ENCODE data around the gene CERS5.
A peak's percentile ranks its signal among the peaks of the same experiment; 100 is the strongest.

CERS5 gene

DNA sequence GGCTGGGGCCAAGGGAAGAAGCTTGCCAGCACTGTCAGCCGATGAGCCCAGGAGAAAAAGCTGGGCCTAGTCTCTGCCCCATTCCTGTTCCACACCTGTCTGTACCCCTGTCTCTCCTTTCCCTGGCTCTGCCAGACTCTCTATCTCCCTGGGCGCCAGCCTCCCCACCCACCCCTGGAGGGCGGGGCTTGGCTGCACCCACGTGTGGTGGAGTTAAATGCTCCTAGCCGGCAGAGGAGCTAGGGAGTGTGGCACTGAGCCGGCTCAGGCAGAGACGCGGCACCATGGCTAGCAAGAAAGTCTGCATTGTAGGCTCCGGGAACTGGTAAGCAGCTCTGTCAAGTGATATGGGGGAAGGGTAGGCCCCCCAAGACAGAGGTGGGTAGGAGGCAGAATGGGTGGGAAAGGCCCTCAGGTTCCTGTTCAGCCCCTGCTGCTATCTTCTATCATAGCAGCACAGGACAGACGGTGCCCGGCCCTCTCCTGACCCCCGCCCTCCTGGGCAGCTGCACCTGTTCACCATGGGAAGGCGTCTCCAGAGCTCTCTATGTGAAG lies 63.3 kb downstream of the CERS5 start, which contains the start of gene GPD1:
GPD1 (plus strand) TSS at position 242 of the 555 bp plus-strand sequence; CDS start at position 285, 43 bp downstream.
- TF ChIP-seq, protein P1, sequence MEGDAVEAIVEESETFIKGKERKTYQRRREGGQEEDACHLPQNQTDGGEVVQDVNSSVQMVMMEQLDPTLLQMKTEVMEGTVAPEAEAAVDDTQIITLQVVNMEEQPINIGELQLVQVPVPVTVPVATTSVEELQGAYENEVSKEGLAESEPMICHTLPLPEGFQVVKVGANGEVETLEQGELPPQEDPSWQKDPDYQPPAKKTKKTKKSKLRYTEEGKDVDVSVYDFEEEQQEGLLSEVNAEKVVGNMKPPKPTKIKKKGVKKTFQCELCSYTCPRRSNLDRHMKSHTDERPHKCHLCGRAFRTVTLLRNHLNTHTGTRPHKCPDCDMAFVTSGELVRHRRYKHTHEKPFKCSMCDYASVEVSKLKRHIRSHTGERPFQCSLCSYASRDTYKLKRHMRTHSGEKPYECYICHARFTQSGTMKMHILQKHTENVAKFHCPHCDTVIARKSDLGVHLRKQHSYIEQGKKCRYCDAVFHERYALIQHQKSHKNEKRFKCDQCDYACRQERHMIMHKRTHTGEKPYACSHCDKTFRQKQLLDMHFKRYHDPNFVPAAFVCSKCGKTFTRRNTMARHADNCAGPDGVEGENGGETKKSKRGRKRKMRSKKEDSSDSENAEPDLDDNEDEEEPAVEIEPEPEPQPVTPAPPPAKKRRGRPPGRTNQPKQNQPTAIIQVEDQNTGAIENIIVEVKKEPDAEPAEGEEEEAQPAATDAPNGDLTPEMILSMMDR (IDR thresholded peaks at IDR 0.05; ENCODE audit: low read depth, low read length): no peak
- no peak for DNase-seq (ENCODE audit: extremely low read depth, low read depth)

DNA sequence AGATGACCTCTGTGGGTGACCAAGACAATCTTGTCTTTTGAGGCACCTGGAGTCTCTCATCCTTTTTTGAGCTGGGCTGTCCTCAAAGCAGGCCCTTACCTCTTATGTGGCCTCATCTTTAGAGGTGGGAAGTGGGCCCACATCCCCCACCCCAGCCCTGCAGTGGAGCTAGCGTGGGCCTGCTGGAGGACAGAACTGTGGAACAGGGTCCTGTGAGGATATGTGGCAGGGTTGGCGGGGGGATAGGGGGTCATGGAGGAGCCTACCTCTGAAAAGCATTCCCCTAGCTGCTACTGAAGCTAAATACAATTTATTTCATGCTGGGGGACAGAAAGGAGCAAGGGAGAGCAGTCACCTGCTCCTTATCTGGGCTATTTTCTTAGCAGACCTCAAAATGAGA lies 63.8 kb downstream of the CERS5 start:
- TF ChIP-seq, protein P1 (IDR thresholded peaks at IDR 0.05; ENCODE audit: low read depth, low read length): no peak
- no peak for DNase-seq (ENCODE audit: extremely low read depth, low read depth)

DNA sequence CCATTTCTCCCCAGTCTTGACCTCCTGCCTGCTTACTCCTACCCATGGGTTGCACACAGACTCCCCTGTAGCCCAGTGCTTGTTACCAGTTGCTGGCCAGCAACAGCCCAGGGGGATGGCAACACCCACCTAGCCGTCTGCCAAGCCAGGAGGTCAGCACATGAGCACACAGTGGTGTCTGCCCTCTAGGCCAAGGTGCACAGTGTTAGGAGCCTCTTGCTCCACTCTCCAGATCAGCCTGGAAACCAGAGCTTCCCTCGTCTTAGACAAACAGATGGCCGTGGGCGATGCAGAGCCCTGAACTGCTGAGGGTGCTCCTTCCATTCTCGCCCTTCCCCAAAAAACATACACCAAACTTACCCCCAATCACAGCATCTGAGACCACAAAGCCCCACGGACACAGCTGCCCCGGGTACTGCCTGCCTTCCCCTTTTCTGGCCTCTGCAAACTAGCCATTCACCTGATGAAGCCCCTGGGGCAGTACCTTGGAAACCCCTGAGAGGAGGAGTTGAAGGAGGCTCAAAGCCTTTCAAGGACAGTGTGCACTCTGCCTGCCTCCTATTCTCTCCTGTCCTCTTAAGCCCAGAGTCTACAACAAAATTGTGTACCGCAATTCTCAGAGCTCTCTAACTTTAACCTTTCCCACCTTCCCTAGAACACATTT lies 64.4 kb downstream of the CERS5 start:
- TF ChIP-seq, protein P1 (IDR thresholded peaks at IDR 0.05; ENCODE audit: low read depth, low read length): no peak
- DNase-seq (ENCODE audit: extremely low read depth, low read depth): no peak

DNA sequence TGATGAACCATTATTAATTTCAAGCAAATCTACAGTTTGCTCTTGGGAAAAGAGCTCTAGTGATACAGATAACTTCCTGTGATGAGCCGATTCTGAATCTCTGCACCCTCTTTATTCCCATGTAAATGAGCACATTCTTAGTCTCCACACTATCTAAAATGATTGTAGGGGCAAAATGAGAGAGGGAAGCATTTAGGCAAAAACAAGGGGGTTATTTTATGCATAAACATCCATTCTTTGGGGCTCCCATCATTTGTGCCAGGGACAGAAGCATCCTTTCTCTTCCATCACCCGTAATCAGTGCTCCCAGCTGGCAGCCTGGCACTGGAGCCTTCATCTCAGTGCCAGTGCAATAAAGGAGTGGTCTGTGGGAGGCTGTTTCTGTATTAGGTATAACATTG lies 65.0 kb downstream of the CERS5 start:
- TF ChIP-seq, protein P1 (IDR thresholded peaks at IDR 0.05; ENCODE audit: low read depth, low read length): no peak
- DNase-seq (ENCODE audit: extremely low read depth, low read depth): no peak

DNA sequence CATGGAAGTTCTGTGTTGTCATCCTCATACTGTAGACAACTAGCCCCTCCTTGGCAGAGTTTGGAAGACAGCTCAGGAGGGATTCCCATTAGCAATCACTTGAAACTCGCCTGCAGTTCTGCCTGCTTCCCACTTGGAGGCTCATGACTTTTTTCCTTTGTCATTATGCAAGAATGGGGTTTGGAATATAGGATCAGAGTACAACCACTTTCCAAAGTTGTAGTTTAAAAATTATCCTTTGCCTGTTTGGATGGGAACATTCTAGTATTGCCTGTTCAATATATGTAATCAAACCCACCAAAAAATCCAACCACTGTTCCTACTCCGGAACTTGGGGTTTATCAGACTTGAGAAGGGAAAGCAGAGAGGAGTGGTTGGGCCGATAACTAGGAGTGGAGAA lies 65.5 kb downstream of the CERS5 start:
- DNase-seq (ENCODE audit: extremely low read depth, low read depth): no peak

DNA sequence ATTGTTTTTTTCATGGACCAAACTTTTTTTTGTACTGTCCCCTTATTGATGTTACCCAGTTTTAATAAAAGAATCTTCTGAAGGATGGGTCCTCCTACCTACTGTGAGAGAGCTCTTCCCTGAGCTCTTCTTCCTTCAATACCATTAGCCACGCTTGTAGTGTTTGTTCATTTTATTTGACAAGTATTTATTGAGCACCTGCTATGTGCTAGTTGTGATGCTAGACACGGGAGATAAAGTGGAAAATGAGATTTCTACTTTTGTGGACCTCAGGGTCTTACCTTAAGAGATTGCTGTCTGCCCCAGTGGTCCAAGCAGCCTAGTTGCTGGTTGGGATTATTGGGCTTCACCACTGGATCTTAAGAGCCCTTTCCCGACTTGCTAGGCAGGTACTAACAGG lies 66.6 kb downstream of the CERS5 start:
- TF ChIP-seq, protein P1 (IDR thresholded peaks at IDR 0.05; ENCODE audit: low read depth, low read length): no peak
- no peak for DNase-seq (ENCODE audit: extremely low read depth, low read depth)

More for the DNA sequence above, 65.5 kb downstream of the CERS5 start:
- TF ChIP-seq, protein P1 (IDR thresholded peaks at IDR 0.05; ENCODE audit: low read depth, low read length): peak; percentile 54

DNA sequence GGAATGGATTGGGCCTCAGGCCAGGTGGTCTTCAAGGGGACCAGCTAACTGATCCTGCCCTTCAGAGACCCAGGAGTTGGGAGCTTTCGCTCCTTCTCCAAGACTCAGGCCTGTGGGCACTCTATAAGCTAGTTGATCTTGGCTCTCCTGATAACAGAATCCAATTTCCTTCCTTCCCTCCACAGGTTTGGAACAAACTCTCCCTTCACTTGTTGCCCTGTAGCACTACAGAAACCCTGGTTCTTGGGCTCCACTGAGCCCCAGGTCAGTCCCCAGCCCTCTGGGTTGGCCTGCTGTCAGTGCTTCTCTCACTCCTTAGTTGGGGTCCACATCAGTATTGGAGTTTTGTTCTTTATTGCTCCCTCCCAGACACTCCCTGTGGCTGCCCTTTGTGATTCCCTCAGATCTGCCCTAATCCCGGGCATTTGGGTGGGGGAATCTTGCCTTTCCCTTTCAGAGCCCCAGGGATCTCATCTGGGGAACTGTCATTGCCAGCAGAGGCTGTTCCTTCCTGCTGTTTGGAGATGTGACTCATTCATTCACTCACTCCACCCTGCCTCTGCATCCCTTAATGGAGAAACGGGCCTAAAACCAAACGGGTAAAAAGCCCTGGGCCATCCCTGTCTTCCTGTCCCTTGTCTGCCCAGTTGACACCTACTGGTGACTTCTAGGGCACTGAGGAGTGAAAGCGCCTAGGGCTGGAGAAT lies 67.7 kb downstream of the CERS5 start:
- DNase-seq (ENCODE audit: extremely low read depth, low read depth): no peak
- TF ChIP-seq, protein P1 (IDR thresholded peaks at IDR 0.05; ENCODE audit: low read depth, low read length): no peak
